ENCODE data around the gene SEC61B. TPM values are rescaled to one million over a fixed set of nuclear protein-coding genes. Genes with fewer than 3 reads are reported as not detected.

SEC61B gene
- total RNA-seq, 2 experiments from 2014 or later: 83.4 to 84.2 TPM

DNA sequence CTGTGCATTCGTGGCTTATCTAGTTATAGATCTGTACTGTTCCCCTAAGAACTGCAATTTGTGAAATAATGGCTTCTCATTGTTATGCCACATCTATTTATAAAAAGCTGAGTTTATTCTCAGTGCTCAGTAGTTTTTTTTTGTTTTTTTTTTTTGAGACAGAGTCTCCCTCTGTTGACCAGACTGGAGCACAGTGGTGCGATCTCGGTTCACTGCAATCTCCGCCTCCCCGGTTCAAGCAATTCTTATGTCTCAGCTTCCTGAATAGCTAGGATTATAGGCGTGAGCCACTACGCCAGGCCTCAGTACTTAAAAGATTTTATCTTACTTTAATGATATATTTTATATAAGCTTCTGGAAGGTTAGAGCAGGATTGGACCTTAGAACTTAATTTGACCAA lies 19.0 kb downstream of the SEC61B start:
- H3K27ac ChIP-seq (ENCODE audit: low read depth in 1 of 2, low read length in 2 of 2): no peak overlapping the region
- DNase-seq: no peak
- peaks cover 3% of the 10 kb centered on the region for H3K36me3 ChIP-seq (ENCODE audit: insufficient read depth, low read length)
- ChIA-PET CTCF (interaction anchor here (1.4 kb wide), 1 partner anchor 9 kb away, joined by 7 read pairs; no protein-coding TSS in a partner anchor), POLR2A (interaction anchor here (0.6 to 0.8 kb wide), 2 partner anchors 70 to 111 kb away, joined by 3 read pairs; no protein-coding TSS in a partner anchor)
- no peaks in the 10 kb centered on the region for H3K27me3 ChIP-seq (ENCODE audit: control insufficient read depth in 1 of 2, insufficient read depth in 2 of 2, low read length in 2 of 2)
- ATAC-seq (ENCODE audit: poor library complexity): no peak
- H3K9me3 ChIP-seq (ENCODE audit: control insufficient read depth in 1 of 2, insufficient read depth in 1 of 2, low read length in 2 of 2): no peaks in the 10 kb centered on the region
- intact Hi-C loops (cut with DNase I, micrococcal nuclease): no loop called here
- peaks cover under 1% of the 10 kb centered on the region for H3K4me1 Mint-ChIP-seq (ENCODE audit: low read depth)
- no peaks in the 10 kb centered on the region for H3K4me1 ChIP-seq (ENCODE audit: insufficient read depth, low read length)
- H3K27ac Mint-ChIP-seq: no peak overlapping the region
- no peak overlapping the region for H3K4me3 ChIP-seq (ENCODE audit: low read length)
- H3K4me3 Mint-ChIP-seq: no peak overlapping the region
- no peaks in the 10 kb centered on the region for H3K27me3 Mint-ChIP-seq
- peaks cover 41% of the 10 kb centered on the region for H3K36me3 Mint-ChIP-seq (ENCODE audit: low read depth)
- H3K9me3 Mint-ChIP-seq: no peaks in the 10 kb centered on the region
- no peak for TF ChIP-seq CTCF (IDR thresholded peaks at IDR 0.05)

- ATAC-seq (ENCODE audit: poor library complexity): no peak
- H3K27me3 ChIP-seq (ENCODE audit: control insufficient read depth in 1 of 2, insufficient read depth in 2 of 2, low read length in 2 of 2): no peaks in the 10 kb centered on the region
- Mint-ChIP-seq H3K9me3 (no peaks in the 10 kb centered on the region), H3K4me1 (ENCODE audit: low read depth) (no peaks in the 10 kb centered on the region), H3K4me3 (no peak overlapping the region), H3K27ac (no peak overlapping the region), H3K36me3 (ENCODE audit: low read depth) (peaks cover 25% of the 10 kb centered on the region), H3K27me3 (no peaks in the 10 kb centered on the region)
- DNase-seq: no peak
- ChIA-PET CTCF (no interaction called here), POLR2A (no interaction called here)
- no peak overlapping the region for H3K27ac ChIP-seq (ENCODE audit: low read depth in 1 of 2, low read length in 2 of 2)
- H3K36me3 ChIP-seq (ENCODE audit: insufficient read depth, low read length): no peaks in the 10 kb centered on the region
- no peaks in the 10 kb centered on the region for H3K9me3 ChIP-seq (ENCODE audit: control insufficient read depth in 1 of 2, insufficient read depth in 1 of 2, low read length in 2 of 2)
- H3K4me3 ChIP-seq (ENCODE audit: low read length): no peak overlapping the region
- intact Hi-C loops (cut with DNase I, micrococcal nuclease): no loop called here
- no peaks in the 10 kb centered on the region for H3K4me1 ChIP-seq (ENCODE audit: insufficient read depth, low read length)
- TF ChIP-seq CTCF (IDR thresholded peaks at IDR 0.05): no peak
Observed at GRCh38 chr9:99244344-99245260, 22.5 kb downstream of the SEC61B start.

GRCh38 chr9:99249619-99250018 lies 27.5 kb downstream of the SEC61B start:
- ATAC-seq (ENCODE audit: poor library complexity) (no peak), DNase-seq (no peak)
- TF ChIP-seq CTCF (IDR thresholded peaks at IDR 0.05): no peak
- Mint-ChIP-seq H3K27me3 (no peaks in the 10 kb centered on the region), H3K36me3 (ENCODE audit: low read depth) (peaks cover 5% of the 10 kb centered on the region), H3K4me1 (ENCODE audit: low read depth) (peaks cover 14% of the 10 kb centered on the region), H3K27ac (no peak overlapping the region), H3K9me3 (no peaks in the 10 kb centered on the region), H3K4me3 (no peak overlapping the region)
- Histone ChIP-seq H3K9me3 (ENCODE audit: control insufficient read depth in 1 of 2, insufficient read depth in 1 of 2, low read length in 2 of 2) (no peaks in the 10 kb centered on the region), H3K4me1 (ENCODE audit: insufficient read depth, low read length) (peaks cover 9% of the 10 kb centered on the region), H3K36me3 (ENCODE audit: insufficient read depth, low read length) (no peaks in the 10 kb centered on the region), H3K27ac (ENCODE audit: low read depth in 1 of 2, low read length in 2 of 2) (no peak overlapping the region), H3K4me3 (ENCODE audit: low read length) (no peak overlapping the region), H3K27me3 (ENCODE audit: control insufficient read depth in 1 of 2, insufficient read depth in 2 of 2, low read length in 2 of 2) (no peaks in the 10 kb centered on the region)
- CTCF ChIA-PET: no interaction called here
- intact Hi-C loops (cut with DNase I, micrococcal nuclease): no loop called here
- POLR2A ChIA-PET: no interaction called here

All from CD4-positive, alpha-beta T cell (primary cell).